Sigmoid colon (tissue), 7 donors: Measurements from ENCODE around the gene CAMTA1. TPM values are rescaled to one million over a fixed set of nuclear protein-coding genes. Genes with fewer than 3 reads are reported as not detected.
A peak's percentile ranks its signal among the peaks of the same experiment; 100 is the strongest.

Experiments
- DNase-seq: peaks from one replicate; pipeline ENCODE4 v3.0.0-alpha.2; 2019
- H3K27ac ChIP-seq, 4 donors: fragments of 200-600 bp; sonication (generic); one replicate each; pipeline ENCODE4 v1.5.1; 2016 to 2019; ENCODE audit warnings: mild to moderate bottlenecking in 1 of 4
- H3K27me3 ChIP-seq, 3 donors: fragments of 200-600 bp; sonication (generic); one replicate each; pipeline ENCODE4 v1.5.1; 2019; ENCODE audit warnings: mild to moderate bottlenecking in 1 of 3
- H3K36me3 ChIP-seq, 4 donors: fragments of 200-600 bp; sonication (generic); one replicate each; pipeline ENCODE4 v1.5.1; 2016 to 2019
- H3K4me1 ChIP-seq, 4 donors: fragments of 200-600 bp; sonication (generic); one replicate each; pipeline ENCODE4 v1.5.1; 2017 to 2019
- H3K4me3 ChIP-seq, 4 donors: fragments of 200-600 bp; sonication (generic); one replicate each; pipeline ENCODE4 v1.5.1; 2017 to 2019; ENCODE audit warnings: mild to moderate bottlenecking in 2 of 4, moderate library complexity in 1 of 4
- H3K9me3 ChIP-seq, 4 donors: fragments of 200-600 bp in 3 of 4; sonication (generic) in 3 of 4; one replicate each; pipeline versions ENCODE4 v1.5.1 to v1.6.1; 2013 to 2019
- EP300 ChIP-seq, 4 donors: sonication (generic); formaldehyde crosslinking; IDR thresholded peaks; one replicate each; pipeline ENCODE4 v1.6.1; 2017; ENCODE audit warnings: antibody characterized with exemption in 4 of 4
- POLR2A ChIP-seq, 2 donors: fragments of 450-650 bp; IDR thresholded peaks; one replicate each; pipeline ENCODE4 v1.6.1; 2016; ENCODE audit warnings: antibody characterized with exemption in 2 of 2, mild to moderate bottlenecking in 2 of 2, moderate library complexity in 2 of 2
- POLR2AphosphoS5 ChIP-seq, 4 donors: sonication (generic); formaldehyde crosslinking; IDR thresholded peaks; one replicate each; pipeline ENCODE4 v1.6.1; 2017; ENCODE audit warnings: antibody characterized with exemption in 4 of 4
- WGBS, 2 donors: extraction: QIAGEN DNeasy Blood & Tissue Kit; methylation state at CpG; one replicate each; pipeline ENCODE4 v1.1.7; 2013; 5-methylcytosine and 5-hydroxymethylcytosine counted together
- intact Hi-C: fragments of 100-400 bp; cut with DNase I; formaldehyde crosslinking; loops from one replicate; pipeline ENCODE4 v1.15.1; 2023
- polyA plus RNA-seq, 3 donors: library from polyadenylated mRNA; stranded (reverse); fragments of 200-250 nt; gene quantifications; one replicate each; pipeline ENCODE4 v1.2.3, GENCODE V29; 2013
- total RNA-seq, 4 donors: library from RNA; depleted of rRNA; stranded (reverse); fragments of >200 nt; gene quantifications; one replicate each; pipeline ENCODE4 v1.1.0, GENCODE V29; 2016
- TF ChIP-seq, protein P1 (sequence below), 4 experiments: fragments of 450-650 bp in 3 of 4; fragments of 200-600 bp in 1 of 4; IDR thresholded peaks; one replicate each; pipeline ENCODE4 v1.5.1; 2016 to 2019; ENCODE audit warnings: antibody characterized with exemption in 4 of 4, mild to moderate bottlenecking in 3 of 4, moderate library complexity in 2 of 4
- donor health status: healthy with polysubstance abuse.
- donor health status: Bipolar disorder and iron deficiency.
- donor health status: healthy.

Gene CAMTA1
- total and polyA plus RNA-seq, 7 donors = 97.9 to 196 (median 177) TPM

DNA sequence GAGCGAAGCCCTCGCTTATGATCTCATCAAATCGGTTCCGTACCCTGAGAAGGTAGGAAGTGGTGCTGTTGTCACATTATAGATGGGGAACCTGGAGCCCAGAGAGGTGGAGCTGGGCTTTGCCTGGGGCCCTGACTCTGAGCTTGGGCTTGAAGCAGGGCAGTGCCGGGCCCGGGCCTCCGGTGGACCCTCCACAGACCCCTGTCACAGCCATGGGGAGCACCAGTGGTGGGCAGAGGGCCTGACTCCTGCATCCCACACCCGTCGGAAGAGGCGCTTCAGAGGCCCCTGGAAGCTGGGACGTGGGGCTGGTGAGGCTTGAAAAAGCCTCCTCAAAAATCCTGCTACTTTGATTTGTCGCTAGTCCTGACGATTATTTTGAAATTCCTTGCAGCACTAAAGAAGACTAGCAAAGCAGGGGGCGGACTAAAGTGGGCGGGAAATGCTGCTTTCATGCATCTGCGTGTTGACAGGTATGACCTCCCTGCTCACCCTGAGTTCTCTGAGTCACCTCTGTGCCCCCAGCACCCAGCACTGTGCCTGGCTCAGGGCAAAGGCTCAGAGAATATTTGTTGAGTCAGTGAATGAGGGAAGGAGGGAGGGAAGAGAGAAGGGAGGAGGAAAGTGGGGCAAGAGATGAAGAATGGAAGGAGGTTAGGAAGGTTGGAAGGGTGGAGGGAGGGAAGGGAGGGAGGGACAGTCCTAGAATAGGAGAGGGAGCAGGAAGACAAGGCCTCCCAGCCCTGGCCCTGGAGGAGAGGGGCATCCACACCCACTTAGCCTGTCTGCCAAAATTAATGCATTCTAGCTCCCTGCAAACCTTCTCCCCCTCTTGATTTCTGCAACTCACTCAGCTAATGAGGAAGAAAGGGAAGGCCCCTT lies 723.0 kb downstream of the CAMTA1 start:
- intact Hi-C loops = no loop called here
- WGBS, 2 donors = 93 to 95% methylated on average over 16 of the region's 16 CpGs
- H3K27ac ChIP-seq = peak overlapping the region in 2 of 4 donors; percentile 49 to 58

DNA sequence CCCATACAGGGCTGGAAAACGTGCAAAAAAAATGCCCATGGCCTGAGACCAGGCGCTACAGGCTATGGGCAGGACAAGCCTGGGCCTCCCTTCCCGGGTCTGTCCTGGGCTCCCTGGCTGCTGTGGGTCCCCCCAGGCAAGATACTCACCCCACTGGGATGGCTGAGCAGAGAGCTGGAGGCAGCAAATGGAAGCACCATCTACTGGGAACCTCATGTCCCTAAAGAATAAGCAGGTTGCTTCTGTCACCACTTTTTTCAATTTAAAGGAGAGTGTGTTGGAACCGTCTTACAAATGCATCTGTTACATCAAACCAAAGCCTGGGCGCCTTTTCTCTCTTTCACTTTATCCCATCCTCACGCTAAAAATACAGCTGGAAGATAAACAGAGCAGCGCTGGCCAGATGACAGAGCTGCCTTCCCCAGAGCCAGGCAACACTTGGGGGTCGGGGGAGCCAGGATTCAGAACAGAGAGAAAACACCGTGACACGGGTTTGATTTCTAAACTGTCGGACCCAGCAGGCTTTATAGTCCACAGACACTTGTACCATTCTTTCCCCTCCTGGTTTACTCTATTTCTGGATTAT lies 723.8 kb downstream of the CAMTA1 start:
- H3K4me3 ChIP-seq = peak overlapping the region in 1 of 4 donors; percentile 18
- 67 to 81% methylated on average over 11 of the region's 11 CpGs for WGBS, 2 donors
- TF ChIP-seq, protein P1, sequence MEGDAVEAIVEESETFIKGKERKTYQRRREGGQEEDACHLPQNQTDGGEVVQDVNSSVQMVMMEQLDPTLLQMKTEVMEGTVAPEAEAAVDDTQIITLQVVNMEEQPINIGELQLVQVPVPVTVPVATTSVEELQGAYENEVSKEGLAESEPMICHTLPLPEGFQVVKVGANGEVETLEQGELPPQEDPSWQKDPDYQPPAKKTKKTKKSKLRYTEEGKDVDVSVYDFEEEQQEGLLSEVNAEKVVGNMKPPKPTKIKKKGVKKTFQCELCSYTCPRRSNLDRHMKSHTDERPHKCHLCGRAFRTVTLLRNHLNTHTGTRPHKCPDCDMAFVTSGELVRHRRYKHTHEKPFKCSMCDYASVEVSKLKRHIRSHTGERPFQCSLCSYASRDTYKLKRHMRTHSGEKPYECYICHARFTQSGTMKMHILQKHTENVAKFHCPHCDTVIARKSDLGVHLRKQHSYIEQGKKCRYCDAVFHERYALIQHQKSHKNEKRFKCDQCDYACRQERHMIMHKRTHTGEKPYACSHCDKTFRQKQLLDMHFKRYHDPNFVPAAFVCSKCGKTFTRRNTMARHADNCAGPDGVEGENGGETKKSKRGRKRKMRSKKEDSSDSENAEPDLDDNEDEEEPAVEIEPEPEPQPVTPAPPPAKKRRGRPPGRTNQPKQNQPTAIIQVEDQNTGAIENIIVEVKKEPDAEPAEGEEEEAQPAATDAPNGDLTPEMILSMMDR (IDR thresholded peaks at IDR 0.05) = no peak
- TF ChIP-seq POLR2AphosphoS5 (IDR thresholded peaks at IDR 0.05) (no peak), EP300 (IDR thresholded peaks at IDR 0.05) (no peak), POLR2A (IDR thresholded peaks at IDR 0.05) (no peak)
- H3K4me1 ChIP-seq = peaks cover 0 to 20% (median 18%) of the 10 kb centered on the region in 4 donors
- no peaks in the 10 kb centered on the region for H3K27me3 ChIP-seq
- intact Hi-C loops = no loop called here
- peak overlapping the region in 2 of 4 donors; percentile 49 to 58 for H3K27ac ChIP-seq
- no peaks in the 10 kb centered on the region for H3K9me3 ChIP-seq
- no peak for DNase-seq
- H3K36me3 ChIP-seq = no peaks in the 10 kb centered on the region

More for the DNA sequence above, 723.0 kb downstream of the CAMTA1 start:
- TF ChIP-seq POLR2AphosphoS5 (IDR thresholded peaks at IDR 0.05) = no peak
- no peak for TF ChIP-seq POLR2A (IDR thresholded peaks at IDR 0.05)
- TF ChIP-seq, protein P1 (IDR thresholded peaks at IDR 0.05) = no peak
- Histone ChIP-seq H3K4me3 (no peak overlapping the region), H3K9me3 (no peaks in the 10 kb centered on the region), H3K27me3 (no peaks in the 10 kb centered on the region), H3K36me3 (no peaks in the 10 kb centered on the region), H3K4me1 (peaks cover 0 to 20% (median 18%) of the 10 kb centered on the region in 4 donors)
- DNase-seq = no peak

DNA sequence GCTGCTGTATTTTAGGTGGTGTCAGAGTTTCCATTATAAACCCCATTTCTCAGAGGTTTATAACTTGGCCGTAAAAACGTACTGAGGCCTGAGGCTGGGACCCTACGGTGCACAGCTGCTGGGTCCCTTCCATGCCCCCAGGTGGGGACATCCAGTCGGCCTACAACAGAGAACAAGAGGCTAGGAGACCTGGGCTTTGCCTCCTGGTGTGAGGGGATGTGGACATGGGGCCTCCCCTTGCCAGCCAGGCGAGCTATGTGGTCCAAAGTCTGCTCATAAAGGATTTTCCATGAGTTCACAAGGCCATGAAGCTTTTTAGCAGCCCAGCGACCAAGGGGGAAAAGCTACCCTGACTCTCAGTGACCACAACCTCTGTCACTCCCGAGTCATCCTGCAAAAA lies 724.3 kb downstream of the CAMTA1 start:
- Histone ChIP-seq H3K27me3 (no peaks in the 10 kb centered on the region), H3K9me3 (no peaks in the 10 kb centered on the region), H3K4me3 (no peak overlapping the region), H3K4me1 (peaks cover 0 to 20% (median 18%) of the 10 kb centered on the region in 4 donors), H3K27ac (peak overlapping the region in 2 of 4 donors; percentile 49 to 58), H3K36me3 (no peaks in the 10 kb centered on the region)
- TF ChIP-seq POLR2AphosphoS5 (IDR thresholded peaks at IDR 0.05) (no peak), POLR2A (IDR thresholded peaks at IDR 0.05) (no peak), EP300 (IDR thresholded peaks at IDR 0.05) (no peak)
- TF ChIP-seq, protein P1 (IDR thresholded peaks at IDR 0.05) = no peak
- 33 to 51% methylated on average over 7 of the region's 7 CpGs for WGBS, 2 donors
- DNase-seq = no peak
- intact Hi-C loops = no loop called here

DNA sequence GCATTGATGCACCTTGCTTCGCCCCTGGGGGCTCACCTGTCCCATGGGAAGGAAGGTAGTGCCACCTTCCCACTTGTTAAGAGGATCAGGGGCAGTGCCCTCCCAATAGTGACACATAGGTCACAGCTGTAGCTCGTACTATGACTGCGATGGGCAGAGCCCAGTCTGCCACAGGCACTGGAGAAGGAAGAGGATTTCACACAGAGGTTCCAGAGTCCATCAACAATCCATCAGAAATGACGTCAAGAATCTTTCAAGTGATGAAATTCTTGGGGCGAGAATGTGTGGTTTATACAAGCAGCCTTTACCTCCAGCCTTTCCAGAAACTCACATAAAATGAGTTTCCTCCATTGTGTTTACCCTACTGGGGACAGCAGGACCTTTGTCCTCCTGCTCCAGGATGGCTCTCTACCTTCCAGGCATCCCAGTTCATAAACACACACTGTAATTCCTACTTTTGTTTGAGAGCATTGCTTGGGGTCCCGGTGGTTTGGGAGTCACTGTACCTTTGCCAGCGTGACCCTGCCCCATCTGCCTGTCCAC lies 725.2 kb downstream of the CAMTA1 start:
- no peak overlapping the region for H3K4me3 ChIP-seq
- 27 to 79% methylated on average over 7 of the region's 7 CpGs for WGBS, 2 donors
- no peaks in the 10 kb centered on the region for H3K27me3 ChIP-seq
- no peak for DNase-seq
- H3K9me3 ChIP-seq = no peaks in the 10 kb centered on the region
- no peak overlapping the region for H3K27ac ChIP-seq
- intact Hi-C loops = no loop called here
- peaks cover 0 to 20% (median 18%) of the 10 kb centered on the region in 4 donors for H3K4me1 ChIP-seq
- no peaks in the 10 kb centered on the region for H3K36me3 ChIP-seq
- TF ChIP-seq POLR2A (IDR thresholded peaks at IDR 0.05) = no peak
- TF ChIP-seq, protein P1 (IDR thresholded peaks at IDR 0.05) = no peak
- no peak for TF ChIP-seq POLR2AphosphoS5 (IDR thresholded peaks at IDR 0.05)
- no peak for TF ChIP-seq EP300 (IDR thresholded peaks at IDR 0.05)
